Measurements from ENCODE around the gene MRRF. TPM values are rescaled to one million over a fixed set of nuclear protein-coding genes. Genes with fewer than 3 reads are reported as not detected.

Gene MRRF
- polyA plus RNA-seq, 1 donor (not counting 4 experiments of a cell fraction or from before 2014, with no cell fraction given) = 82.6 TPM

DNA sequence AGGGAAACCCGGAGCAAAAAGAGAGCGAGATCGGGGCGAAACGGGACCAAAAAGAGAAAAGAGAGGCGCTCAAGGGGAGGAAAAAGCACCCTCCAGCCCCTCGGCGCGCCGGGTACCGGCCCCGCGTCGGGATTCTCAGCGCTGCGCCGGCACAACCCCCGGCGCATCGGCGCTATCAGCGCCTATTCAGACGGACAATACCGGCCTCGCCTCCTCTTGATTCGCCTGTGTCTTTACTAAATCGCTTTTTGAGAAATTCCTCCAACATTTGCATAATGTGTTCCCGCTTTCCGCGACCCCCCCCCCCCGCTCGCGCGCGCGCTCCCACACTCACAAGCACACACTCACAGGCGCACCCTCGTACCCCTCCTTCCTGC, 36.5 kb upstream of the MRRF start:
- Histone ChIP-seq H3K9me3 (ENCODE audit: control insufficient read depth, low read depth, low read length) (no peaks in the 10 kb centered on the region), H3K27me3 (ENCODE audit: control insufficient read depth, extremely low read depth, insufficient read depth, low read length) (peaks cover 93% of the 10 kb centered on the region), H3K9me1 (ENCODE audit: control insufficient read depth, extremely low read depth, insufficient read depth, low read length) (no peaks in the 10 kb centered on the region), H3K79me2 (ENCODE audit: control insufficient read depth, insufficient read depth, low read length) (no peaks in the 10 kb centered on the region), H3K9ac (ENCODE audit: control insufficient read depth, extremely low read depth, insufficient read depth, low read length) (no peak overlapping the region), H3K4me2 (ENCODE audit: control insufficient read depth, extremely low read depth, insufficient read depth, low read depth, low read length) (peak overlapping the region; percentile 64), H4K20me1 (ENCODE audit: control insufficient read depth, extremely low read depth, insufficient read depth, low read length) (peaks cover 3% of the 10 kb centered on the region), H3K36me3 (ENCODE audit: control insufficient read depth in 2 of 2, extremely low read depth in 1 of 2, insufficient read depth in 2 of 2, low read length in 2 of 2) (no peaks in the 10 kb centered on the region), H2AFZ (ENCODE audit: control insufficient read depth, low read length) (no peak overlapping the region), H3K27ac (ENCODE audit: control insufficient read depth, insufficient read depth, low read length) (no peak overlapping the region), H3K4me1 (ENCODE audit: control insufficient read depth, extremely low read depth, insufficient read depth, low read length) (peaks cover 9% of the 10 kb centered on the region), H3K4me3 (ENCODE audit: control insufficient read depth in 2 of 3, extremely low read depth in 1 of 3, insufficient read depth in 2 of 3, low read depth in 1 of 3, low read length in 3 of 3) (peak overlapping the region in 1 of 3 experiments; percentile 54)
- TF ChIP-seq EZH2 (IDR thresholded peaks at IDR 0.05; ENCODE audit: low read length) (peak; percentile 94), CTCF (optimal IDR thresholded peaks at IDR 0.05 in 1 of 3, IDR thresholded peaks at IDR 0.05 in 1 of 3, conservative IDR thresholded peaks at IDR 0.05 in 1 of 3; ENCODE audit: extremely low read depth in 1 of 3, insufficient read depth in 2 of 3, low read length in 3 of 3) (no peak)
- dilution Hi-C loops (cut with MboI; ENCODE audit: extremely low pct_ligation_motif_present, low sequenced_read_pairs) = no loop called here
- DNase-seq (ENCODE audit: low read depth, low spot score) (no peak), FAIRE-seq (no peak)

GRCh38 chr9:122228568-122229484, 35.9 kb upstream of the MRRF start, which contains the start of gene LHX6:
Gene LHX6 (minus strand): TSS chr9:122228957. CDS start chr9:122228740, 217 bp downstream.
- no peak for FAIRE-seq
- H4K20me1 ChIP-seq (ENCODE audit: control insufficient read depth, extremely low read depth, insufficient read depth, low read length) = peaks cover 3% of the 10 kb centered on the region
- H3K9me3 ChIP-seq (ENCODE audit: control insufficient read depth, low read depth, low read length) = no peaks in the 10 kb centered on the region
- peaks cover 86% of the 10 kb centered on the region for H3K27me3 ChIP-seq (ENCODE audit: control insufficient read depth, extremely low read depth, insufficient read depth, low read length)
- H3K4me1 ChIP-seq (ENCODE audit: control insufficient read depth, extremely low read depth, insufficient read depth, low read length) = peaks cover 9% of the 10 kb centered on the region
- H3K27ac ChIP-seq (ENCODE audit: control insufficient read depth, insufficient read depth, low read length) = no peak within 1 kb of the TSS
- no peak within 1 kb of the TSS for H3K9ac ChIP-seq (ENCODE audit: control insufficient read depth, extremely low read depth, insufficient read depth, low read length)
- DNase-seq (ENCODE audit: low read depth, low spot score) = peak; percentile 19
- H3K4me2 ChIP-seq (ENCODE audit: control insufficient read depth, extremely low read depth, insufficient read depth, low read depth, low read length) = peak within 1 kb of the TSS; percentile 64
- TF ChIP-seq CTCF (optimal IDR thresholded peaks at IDR 0.05 in 1 of 3, IDR thresholded peaks at IDR 0.05 in 1 of 3, conservative IDR thresholded peaks at IDR 0.05 in 1 of 3; ENCODE audit: extremely low read depth in 1 of 3, insufficient read depth in 2 of 3, low read length in 3 of 3) = no peak
- TF ChIP-seq EZH2 (IDR thresholded peaks at IDR 0.05; ENCODE audit: low read length) = peak; percentile 87
- no peaks in the 10 kb centered on the region for H3K36me3 ChIP-seq (ENCODE audit: control insufficient read depth in 2 of 2, extremely low read depth in 1 of 2, insufficient read depth in 2 of 2, low read length in 2 of 2)
- no peaks in the 10 kb centered on the region for H3K79me2 ChIP-seq (ENCODE audit: control insufficient read depth, insufficient read depth, low read length)
- dilution Hi-C loops (cut with MboI; ENCODE audit: extremely low pct_ligation_motif_present, low sequenced_read_pairs) = no loop called here
- H3K9me1 ChIP-seq (ENCODE audit: control insufficient read depth, extremely low read depth, insufficient read depth, low read length) = no peaks in the 10 kb centered on the region
- H2AFZ ChIP-seq (ENCODE audit: control insufficient read depth, low read length) = no peak within 1 kb of the TSS
- peak within 1 kb of the TSS in 1 of 3 experiments; percentile 54 for H3K4me3 ChIP-seq (ENCODE audit: control insufficient read depth in 2 of 3, extremely low read depth in 1 of 3, insufficient read depth in 2 of 3, low read depth in 1 of 3, low read length in 3 of 3)

All from keratinocyte (primary cell).